Stimulated activated CD4-positive, alpha-beta T cell treated with anti-CD3 and anti-CD28 coated beads, Interleukin-2, amount 100 ng/mL, for 48 hours (primary cell): ENCODE results near the gene ELP2.
A peak's percentile ranks its signal among the peaks of the same experiment; 100 is the strongest.
"Not testable (repeated sequence)": the region's sequence is repeated elsewhere in the genome, so short reads cannot be mapped to it uniquely, and the experiment has no call there.

Source experiments
- DNase-seq, 2 donors: peaks; one replicate each; pipeline ENCODE4 v3.0.0-alpha.2; 2020

ELP2 gene

DNA sequence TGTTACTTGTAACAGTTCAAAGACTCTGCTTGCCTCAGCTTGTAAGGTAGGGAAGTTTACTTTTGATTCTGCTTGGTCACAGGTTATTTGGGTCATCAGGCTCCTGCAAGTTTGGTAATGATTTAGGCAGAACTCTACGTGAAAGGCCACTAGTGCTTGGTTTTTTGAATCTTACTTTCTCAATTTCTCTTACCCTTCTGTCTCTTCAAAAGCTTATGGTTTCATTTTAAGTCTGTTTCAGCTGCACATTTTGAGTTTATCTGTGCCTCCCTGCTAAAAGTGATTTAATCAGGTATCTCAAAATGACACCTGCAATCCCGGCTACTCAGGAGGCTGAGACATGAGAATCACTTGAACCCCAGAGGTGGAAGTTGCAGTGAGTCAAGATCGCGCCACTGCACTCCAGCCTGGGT is 31.3 kb downstream of the ELP2 start:
- no peak for DNase-seq

DNA sequence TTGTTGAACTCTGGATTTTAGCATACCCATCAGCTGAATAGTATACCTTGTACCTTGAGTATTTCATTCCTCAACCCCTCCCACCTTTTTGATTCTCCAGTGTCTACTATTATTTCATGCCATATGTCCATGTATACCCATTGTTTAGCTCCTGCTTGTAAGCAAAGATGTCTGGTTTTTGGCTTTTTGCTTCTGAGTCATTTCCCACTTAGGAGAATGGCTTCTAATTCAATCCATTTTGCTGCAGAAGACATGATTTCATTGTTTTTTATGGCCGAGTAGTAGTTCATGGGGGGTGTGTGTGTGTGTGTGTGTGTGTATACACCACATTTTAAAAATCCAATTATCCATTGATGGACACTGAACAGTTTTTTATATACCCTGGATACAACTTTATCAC is 33.3 kb downstream of the ELP2 start:
- no peak for DNase-seq

DNA sequence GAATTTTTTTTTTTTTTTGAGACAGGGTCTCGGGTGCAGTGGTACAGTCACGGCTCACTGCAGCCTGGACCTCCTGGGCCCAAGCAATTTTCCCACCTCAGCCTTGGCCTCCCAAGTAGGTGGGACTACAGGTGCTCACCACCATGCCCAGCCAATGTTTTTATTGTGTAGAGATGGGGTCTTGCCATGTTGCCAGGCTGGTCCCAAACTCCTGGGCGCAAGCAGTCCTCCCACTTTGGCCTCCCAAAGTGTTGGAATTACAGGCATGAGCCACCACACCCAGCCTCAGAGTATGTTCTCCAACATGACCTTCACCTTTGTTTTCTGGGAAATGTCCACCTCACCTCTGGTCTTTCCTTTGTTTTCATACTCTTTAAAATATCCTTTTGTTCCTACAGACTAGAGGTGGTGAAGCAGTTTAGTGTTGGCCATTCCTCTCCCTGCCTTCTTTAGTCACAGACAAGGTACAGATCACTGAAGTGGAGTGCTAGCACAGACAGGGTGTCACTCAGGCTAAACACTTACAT is 38.1 kb downstream of the ELP2 start:
- no peak for DNase-seq

DNA sequence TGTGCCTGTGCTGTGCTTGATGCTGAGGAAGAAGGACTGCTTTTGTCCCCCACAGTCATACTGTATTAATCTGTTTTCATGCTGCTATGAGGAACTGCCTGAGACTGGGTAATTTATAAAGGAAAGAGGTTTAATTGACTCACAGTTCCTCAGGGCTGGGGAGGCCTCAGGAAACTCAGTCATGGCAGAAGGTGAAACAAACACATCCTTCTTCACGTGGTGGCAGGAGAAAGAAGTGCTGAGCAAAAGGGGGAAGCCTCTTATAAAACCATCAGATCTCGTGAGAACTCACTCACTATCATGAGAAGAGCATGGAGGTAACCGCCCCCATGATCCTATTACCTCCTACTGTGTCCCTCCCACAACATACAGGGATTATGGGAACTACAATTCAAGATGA is 38.6 kb downstream of the ELP2 start:
- not testable (repeated sequence) for DNase-seq

DNA sequence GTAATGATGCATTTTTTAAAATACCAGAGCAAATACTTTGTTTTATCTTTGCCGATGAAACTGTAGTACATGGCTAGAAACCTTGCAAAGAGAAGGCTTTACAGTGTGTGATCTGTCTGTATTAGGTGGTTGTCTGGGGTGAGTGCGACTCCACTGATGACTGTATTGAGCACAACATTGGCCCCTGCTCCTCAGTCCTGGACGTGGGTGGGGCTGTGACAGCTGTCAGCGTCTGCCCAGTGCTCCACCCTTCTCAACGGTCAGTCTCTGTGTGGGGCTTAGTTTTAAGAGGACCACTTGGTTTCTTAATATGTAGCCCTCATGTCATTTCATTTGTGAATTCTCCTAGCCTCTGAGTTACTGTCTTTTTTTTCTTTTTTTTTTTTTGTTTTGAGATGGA is 40.2 kb downstream of the ELP2 start:
- DNase-seq, result no peak

DNA sequence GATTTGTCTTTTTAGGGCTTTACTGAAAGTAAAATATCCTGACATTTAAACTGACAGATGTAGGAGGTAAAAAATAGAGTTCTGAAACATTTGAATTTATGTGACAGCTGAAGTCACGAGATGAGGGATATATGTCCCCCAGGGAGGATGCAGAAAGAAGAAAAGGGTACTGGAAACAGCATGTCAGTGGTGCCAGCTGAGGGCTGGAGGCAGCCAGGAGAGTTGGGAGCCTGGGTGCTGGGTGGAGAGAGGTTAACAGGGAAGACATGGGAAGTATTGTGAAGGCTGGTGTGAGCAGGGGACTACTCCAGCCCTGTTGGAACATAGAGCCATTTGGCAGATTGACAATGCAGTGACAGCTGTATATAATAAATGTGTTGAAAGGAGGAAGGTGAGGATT is 45.8 kb downstream of the ELP2 start:
- no peak for DNase-seq

DNA sequence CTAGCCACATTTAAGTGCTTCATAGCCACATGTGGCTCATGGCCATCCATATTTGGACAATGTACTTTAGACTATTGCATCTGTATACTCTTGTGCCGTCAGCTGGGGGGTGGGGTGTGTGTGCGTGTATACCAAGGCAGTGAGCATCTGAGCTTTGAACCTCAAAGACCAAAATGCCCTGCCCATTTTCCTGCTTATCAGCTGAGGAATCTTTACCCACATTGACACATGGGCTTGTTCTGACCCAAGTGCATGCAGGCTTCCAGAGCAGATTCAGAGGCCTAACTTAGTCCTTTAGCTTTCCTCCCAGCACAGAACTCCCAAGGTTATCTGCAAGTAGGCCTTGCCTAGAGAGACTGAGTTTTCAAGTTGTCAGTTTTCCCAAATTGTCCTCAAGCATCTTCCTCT is 46.5 kb downstream of the ELP2 start:
- no peak for DNase-seq

DNA sequence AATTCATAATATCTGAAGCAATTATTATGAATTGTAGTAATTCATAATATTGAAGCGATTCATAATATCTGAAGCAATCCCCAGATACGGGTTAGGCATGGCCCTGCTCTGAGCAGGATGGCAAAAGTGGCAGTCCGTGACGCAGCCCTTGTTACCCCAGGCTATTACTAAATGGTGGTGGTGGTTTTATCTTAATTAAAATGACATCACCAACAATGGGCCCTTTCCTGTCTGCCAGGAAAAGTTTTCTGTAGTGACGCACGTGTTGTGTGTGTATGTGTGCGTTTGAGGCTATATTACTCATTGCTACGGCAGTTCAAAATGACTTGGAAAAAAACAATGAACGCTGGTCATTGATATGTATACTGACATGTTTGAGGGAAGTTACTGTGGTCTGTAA is 47.0 kb downstream of the ELP2 start:
- DNase-seq, result no peak

DNA sequence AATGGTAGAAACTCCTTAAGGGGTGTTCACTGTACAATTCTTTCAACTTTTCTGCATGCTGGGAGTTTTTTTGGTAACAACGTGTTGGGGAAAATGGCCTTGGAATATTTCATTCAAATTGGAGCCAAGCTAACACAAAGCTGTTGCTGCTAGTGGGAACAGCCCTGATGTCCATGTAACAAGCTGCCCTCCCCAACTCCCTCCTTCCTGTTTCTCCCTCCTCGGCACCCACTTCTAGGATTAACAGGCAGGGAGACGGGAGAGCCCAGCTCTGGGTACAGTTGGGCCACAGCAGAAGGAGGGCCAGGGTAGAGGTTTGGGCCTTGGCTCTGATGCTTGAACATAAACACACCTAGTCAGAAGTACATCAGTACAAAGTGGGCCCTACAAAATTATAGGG is 48.2 kb downstream of the ELP2 start:
- DNase-seq, result no peak

DNA sequence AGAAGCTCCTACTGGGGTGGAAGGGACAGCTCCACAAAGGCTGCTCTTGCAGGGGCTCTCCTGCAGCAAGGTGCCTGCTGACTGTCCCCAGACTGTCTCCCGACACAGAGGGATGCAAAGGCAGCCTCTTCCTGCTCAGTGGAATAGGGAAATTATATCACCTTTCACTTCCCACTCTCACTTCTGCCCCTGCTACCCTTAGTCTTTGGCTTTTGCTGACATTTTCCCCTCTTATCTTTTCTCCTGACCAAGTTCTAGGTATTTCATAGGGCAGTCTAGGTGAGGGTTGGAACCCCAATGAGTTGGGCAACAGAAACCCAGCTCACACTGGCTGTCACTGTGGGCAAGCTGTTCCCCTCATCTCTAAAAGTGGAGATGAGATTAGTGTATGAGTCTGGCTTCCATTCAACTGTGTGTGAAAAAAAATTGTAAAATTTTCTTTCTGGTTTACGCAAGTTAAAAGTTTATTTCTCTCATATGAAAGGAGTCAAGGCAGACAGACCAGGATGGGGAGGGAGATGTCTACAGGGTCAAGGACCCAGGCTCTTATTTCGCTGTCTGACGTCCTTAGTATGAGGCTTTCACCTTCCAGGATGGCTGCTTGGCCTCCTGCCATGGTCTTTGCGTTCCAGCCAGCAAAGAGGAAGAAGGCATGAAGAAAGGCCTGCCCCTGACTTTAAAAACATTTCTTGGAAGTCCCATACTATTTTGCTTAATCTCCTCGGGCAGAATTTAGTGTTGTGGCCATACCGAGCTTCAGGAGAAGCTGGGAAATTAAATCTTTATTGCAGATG is 50.1 kb downstream of the ELP2 start:
- DNase-seq, result no peak

DNA sequence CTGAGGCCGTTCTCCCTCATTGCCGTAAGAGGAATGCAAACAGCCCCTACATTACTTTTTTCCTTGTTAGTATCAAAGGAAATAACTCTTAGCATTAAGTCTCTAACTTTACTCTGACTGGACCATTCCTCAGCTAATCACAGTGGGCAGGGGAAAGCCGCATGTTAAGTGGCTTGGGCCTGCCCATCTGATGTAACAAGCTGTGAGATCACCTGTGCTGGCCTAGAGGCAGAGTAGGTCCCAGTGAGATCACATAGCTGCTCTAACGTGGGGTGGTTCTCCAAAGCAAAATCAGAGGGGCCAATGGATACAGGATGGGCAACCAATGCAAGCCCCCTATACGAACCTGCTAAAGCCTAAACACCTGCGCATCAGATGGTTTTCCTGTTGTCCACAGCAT is 51.7 kb downstream of the ELP2 start:
- DNase-seq, result no peak

DNA sequence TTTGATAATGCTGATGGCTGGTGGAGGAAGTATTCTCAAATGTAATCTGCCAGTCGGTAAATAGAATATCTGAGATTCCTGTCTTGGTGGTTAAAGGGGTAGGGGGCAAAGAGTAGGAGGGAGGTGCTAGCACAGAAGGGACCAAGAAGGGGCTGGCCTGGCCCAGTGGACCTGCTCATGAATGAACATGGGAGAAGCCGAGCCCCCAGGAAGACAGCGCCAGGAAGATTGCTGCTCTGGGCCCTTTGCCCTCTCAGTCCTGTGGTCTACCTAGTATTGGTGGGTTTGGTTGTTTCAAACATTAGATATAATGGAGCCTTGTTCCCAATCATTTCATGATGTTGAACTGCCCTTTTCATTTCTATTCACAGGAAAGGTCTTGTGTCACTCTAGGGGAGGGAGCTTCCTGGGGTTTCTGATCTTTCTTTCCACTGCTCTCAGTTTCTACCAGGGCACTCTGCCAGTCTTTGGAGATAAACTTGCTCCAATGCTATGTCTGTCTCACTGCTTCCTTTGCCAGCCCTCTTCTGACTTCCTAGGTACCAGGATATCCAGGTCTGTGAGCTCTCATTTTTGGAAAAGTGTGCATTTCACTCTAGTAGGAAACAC is 52.3 kb downstream of the ELP2 start:
- DNase-seq, result no peak

DNA sequence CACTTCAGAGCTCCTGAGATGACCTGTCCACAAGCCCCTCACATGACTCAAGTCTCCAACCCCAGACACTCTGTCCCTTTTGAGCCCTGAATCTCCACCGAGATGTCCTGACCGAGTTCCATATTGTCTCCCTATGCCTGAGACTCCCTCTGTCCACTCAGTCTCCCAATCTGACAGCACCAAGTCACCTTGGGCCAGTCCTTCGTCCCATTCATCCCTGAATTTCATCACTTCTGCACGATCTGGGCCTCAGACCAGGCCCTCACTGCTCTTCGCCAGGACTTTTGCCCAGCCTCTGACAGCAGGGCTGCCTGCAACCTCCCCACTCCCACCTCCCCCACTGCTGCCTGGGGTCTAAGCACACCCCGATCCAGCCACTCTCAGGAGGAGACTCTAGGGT is 53.3 kb downstream of the ELP2 start:
- DNase-seq, result no peak

DNA sequence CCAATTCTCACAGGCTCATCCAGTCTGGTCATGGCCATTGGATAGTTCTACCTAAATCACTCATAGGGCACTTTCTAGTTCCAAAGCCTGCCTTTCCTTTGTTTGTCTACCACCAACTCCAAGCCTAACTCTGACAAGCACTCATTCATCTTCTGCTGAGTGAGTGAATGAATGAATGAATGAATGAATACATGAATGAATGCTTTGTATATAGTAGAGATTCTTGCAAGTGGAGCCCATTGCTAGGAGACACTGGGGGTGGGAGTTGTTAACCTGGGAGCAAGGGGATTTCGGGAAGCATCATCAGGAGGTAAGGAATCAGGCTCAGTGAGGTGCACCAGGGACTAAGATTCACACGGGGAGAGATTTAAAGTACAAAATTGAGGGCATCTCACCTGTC is 54.3 kb downstream of the ELP2 start:
- no peak for DNase-seq

DNA sequence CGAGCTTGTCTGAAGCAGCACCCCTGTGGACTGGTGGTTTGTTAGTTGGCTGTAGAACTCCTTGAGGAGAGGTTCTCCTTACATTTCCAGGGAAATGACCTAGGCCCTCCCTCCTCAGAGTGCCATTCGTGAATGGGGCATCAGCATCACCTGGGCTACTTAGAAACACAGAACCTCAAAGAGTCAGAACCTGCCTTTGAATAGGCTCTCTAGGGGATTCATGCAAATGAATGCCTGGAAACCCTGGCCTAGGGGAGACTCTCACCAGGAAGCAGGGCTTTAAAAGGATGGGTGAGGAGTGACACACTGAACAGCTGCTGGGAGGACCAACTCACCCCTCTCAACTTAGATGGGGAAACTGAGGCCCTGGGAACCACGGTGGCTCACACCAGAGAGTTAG is 55.5 kb downstream of the ELP2 start:
- no peak for DNase-seq

DNA sequence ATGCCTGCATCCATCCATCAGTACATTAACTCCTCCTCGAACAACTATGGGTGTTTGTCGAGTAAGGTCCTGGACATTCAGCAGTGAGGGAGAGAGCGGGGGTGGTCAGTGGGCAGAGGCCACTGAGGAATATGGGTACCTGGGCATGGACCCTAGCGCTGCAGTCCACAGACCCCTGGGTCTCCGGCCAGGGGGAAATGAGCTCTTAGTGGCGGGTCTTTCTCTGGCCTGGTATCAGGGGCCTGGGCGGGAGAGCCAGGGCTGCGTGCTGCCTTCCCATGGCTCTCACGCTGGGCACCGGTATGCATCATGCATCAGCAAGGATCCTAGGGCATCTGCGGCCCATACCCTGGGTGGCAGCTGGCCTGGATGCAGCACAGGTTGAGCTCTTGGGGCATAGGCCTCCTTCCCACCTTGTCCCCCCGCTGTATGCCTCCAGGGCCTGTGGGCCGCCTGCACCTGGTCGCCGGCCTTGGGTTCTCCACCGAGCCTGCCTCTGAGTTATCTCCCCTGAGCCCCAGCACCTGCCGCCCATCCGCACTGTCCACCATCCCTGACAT is 56.3 kb downstream of the ELP2 start:
- DNase-seq, result no peak

DNA sequence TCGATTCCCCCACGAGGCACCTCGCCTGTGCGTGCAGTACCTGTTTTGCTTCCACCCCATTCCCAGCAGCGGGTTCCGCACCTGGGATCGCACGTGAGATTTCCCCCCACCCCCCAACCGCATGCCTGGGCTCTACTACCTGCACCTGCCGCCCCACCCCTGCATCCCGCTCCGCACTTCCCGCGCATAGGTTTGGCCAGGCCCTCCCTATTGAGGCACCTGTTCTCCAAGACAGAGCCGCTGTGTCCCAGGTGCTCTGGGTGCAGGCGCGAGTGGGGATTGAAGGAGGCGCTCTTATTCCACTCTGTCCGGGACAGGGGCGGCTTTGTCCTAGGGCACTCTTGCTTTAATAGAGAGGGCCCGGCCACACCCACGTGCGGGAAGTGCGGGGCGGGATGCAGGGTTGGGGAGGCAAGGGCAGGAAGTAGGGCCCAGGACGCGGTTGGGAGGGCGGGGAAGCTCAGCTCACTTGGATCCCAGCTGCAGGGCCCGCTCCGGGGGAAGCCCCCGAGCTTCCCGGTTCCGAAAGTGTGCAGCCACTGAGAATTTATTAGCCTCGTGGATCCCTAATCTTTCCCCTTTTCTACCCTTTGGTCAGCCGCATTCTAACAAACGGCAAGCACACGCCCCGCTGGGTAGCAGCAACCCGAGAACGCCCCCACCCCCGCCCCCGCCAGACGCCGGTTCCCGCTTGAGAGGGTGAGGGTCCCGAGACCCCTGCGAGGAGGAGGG is 56.9 kb downstream of the ELP2 start:
- peak in 1 of 2 donors; percentile 21 for DNase-seq

DNA sequence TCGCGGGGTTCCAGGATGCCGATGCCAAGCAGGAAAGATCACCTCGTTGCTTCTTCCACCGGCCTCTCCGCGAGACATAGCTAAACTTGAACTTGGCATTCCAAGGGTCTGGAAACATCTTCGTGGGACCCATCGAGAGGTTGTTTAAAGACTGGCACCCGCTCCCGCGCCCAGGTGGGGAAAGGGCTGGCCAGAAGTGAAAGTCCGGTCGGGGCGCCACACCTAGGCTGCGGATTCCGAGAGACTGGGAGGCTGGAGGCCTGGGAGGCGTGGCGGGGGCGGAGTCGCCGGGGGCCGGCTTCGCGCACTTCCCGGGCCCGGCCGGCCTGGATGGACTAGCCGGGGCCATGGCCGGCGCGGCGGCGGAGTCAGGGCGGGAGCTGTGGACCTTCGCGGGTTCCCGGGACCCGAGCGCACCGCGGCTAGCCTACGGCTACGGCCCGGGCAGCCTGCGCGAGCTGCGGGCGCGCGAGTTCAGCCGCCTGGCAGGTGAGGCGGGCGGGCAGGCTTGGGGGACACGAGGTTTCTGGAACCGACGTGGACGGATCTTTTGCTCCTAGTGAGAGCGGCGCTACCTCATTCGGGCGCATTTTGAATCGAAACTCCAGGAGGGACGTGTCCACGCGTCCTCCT is 57.6 kb downstream of the ELP2 start, which contains the start of gene MOCOS:
Gene MOCOS, plus strand, starts transcription at position 305 of the 633 bp plus-strand sequence. Its CDS starts 43 bp downstream, at position 348.
- peak; percentile 31 for DNase-seq

DNA sequence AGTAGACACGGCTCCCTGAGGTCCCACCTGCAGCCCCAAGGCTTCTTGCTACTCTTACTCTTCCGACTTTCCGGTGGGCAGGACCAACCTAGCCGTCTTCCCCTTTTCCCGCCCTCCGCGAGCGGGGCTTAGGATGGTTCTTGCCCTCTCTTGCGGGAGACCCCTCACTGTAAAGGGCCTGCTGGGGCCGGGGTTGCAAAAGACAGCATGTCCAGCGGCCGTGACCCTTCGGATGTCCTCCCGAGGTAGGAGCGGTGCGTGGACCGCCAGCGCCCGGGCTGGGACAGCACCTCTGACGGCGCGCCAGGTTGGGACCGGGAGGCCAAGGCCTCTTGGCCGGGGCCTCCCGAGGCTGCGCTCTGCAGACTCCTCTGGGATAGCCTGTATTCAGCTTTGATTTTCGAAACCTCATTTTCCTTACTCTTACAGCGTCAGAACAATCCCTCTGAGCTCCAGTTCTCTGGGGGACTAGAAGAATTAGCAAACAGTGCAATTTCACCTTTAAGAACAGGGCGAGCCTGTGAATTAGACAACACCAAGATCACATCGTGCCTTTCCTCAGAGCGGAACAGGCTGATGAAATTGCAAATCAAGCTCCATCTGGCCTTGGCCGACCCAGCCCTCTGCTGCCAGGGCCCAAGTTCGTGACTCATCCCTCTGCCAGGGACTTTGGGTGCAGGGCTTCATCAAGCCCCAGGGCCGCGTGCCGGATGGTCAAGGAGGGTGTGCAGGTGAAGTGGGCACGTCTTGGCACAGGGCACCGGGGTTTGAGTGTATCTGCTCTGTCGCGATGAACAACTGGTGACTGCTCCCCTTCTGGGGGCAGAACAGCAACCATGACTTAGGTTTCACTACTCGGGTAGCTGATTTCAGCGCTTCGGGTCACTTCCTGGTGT is 58.4 kb downstream of the ELP2 start:
- no peak for DNase-seq

DNA sequence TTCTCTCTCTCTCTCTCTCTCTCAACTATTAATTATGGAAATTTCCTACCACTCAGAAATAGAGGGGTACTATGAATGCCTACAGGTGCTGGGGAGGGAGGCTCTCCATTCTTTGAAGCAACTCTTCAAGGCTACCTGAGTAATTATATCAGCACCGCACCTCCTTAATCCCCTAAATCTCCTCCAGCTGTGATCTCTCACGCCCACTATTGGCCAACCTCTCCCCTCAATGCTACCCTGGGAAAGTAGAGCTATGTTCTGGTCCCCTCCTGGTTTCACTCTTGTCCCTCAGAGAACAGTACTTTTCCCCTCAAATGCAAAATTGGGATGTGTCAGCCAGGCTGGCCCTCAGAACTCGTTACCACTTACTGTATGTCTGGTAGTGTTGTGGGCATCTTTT is 59.2 kb downstream of the ELP2 start:
- DNase-seq, result no peak

DNA sequence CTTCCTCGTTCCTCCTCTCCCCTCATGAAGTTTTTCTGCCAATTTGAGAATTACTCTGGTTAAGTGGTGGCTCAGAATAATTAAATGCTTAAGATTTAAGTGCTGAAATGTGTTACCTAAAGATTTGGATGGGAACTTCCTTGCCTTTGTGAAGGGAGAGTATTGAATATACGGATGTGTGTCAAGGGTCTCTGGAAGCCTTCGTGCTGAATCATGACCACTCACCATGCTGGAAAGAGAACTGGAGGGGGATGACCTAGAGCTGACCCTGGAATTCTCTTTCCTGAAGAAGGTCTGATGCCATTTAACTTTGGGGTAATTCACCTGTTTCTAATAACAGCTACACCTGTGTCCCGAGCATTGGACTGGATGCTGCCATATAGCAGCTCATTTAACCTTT is 59.8 kb downstream of the ELP2 start:
- DNase-seq, result no peak

DNA sequence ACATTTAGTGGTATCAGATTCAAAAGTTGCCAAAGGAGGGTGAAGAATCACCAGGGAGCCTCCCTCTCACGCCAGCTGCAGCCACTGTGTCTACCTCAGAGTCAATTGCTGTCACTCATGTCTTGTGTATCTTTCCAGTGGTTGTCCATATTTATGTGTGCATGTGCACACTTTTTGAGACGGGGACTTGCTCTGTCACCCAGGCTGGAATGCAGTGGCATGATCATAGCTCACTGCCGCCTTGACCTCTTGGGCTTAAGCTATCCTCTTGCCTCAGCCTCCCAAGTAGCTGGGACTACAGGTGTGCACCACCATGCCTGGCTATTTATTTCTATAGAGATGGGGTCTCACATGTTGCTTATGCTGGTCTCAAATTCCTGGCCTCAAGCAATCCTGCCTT is 61.6 kb downstream of the ELP2 start:
- no peak for DNase-seq
